Mucosa of rectum (tissue), 2 donors: ENCODE results near the gene ELFN2.

Experiments used
- H3K27ac ChIP-seq, 2 donors: one replicate each; pipeline ENCODE4 v1.7.0; 2013; ENCODE audit warnings: inconsistent platforms in 2 of 2, low read depth in 2 of 2, low read length in 2 of 2
- H3K27me3 ChIP-seq, 2 donors: one replicate each; pipeline ENCODE4 v1.7.0; 2013; ENCODE audit warnings: low read length in 2 of 2; ENCODE audit not compliant: control insufficient read depth in 2 of 2, insufficient read depth in 2 of 2
- H3K36me3 ChIP-seq, 2 donors: one replicate each; pipeline ENCODE4 v1.7.0; 2013; ENCODE audit warnings: low read length in 2 of 2; ENCODE audit not compliant: control insufficient read depth in 2 of 2, insufficient read depth in 2 of 2
- H3K4me1 ChIP-seq, 2 donors: one replicate each; pipeline ENCODE4 v1.7.0; 2013; ENCODE audit warnings: low read length in 2 of 2, mild to moderate bottlenecking in 1 of 2; ENCODE audit not compliant: control insufficient read depth in 2 of 2, insufficient read depth in 2 of 2
- H3K4me3 ChIP-seq, 2 donors: one replicate each; pipeline ENCODE4 v1.7.0; 2013; ENCODE audit warnings: low read length in 2 of 2
- H3K9ac ChIP-seq, 2 donors: one replicate each; pipeline ENCODE4 v1.7.0; 2013; ENCODE audit warnings: low read length in 2 of 2, low read depth in 1 of 2, mild to moderate bottlenecking in 1 of 2
- H3K9me3 ChIP-seq, 2 donors: one replicate each; pipeline ENCODE4 v1.7.0; 2013; ENCODE audit warnings: low read length in 2 of 2; ENCODE audit not compliant: control insufficient read depth in 2 of 2
- donor health status: healthy.
- donor health status: Normal muscosa, but diverticular disease.

Gene ELFN2

GRCh38 chr22:37410174-37411055 lies 16.9 kb downstream of the ELFN2 start:
- peaks cover 0 to 2% of the 10 kb centered on the region in 2 donors for H3K27me3 ChIP-seq
- no peak overlapping the region for H3K9ac ChIP-seq
- H3K4me1 ChIP-seq, result no peaks in the 10 kb centered on the region
- no peak overlapping the region for H3K4me3 ChIP-seq
- no peak overlapping the region for H3K27ac ChIP-seq
- no peaks in the 10 kb centered on the region for H3K9me3 ChIP-seq
- no peaks in the 10 kb centered on the region for H3K36me3 ChIP-seq

GRCh38 chr22:37409459-37410050 lies 17.7 kb downstream of the ELFN2 start:
- Histone ChIP-seq H3K4me3 (no peak overlapping the region), H3K9me3 (no peaks in the 10 kb centered on the region), H3K9ac (no peak overlapping the region), H3K36me3 (no peaks in the 10 kb centered on the region), H3K4me1 (no peaks in the 10 kb centered on the region), H3K27ac (no peak overlapping the region), H3K27me3 (no peaks in the 10 kb centered on the region)

GRCh38 chr22:37409031-37409430 lies 18.2 kb downstream of the ELFN2 start:
- Histone ChIP-seq H3K4me1 (no peaks in the 10 kb centered on the region), H3K27me3 (no peaks in the 10 kb centered on the region), H3K4me3 (no peak overlapping the region), H3K9ac (no peak overlapping the region), H3K36me3 (no peaks in the 10 kb centered on the region), H3K9me3 (no peaks in the 10 kb centered on the region), H3K27ac (no peak overlapping the region)

- Histone ChIP-seq H3K9me3 (no peaks in the 10 kb centered on the region), H3K27ac (no peak overlapping the region), H3K27me3 (no peaks in the 10 kb centered on the region), H3K9ac (no peak overlapping the region), H3K36me3 (no peaks in the 10 kb centered on the region), H3K4me3 (no peak overlapping the region), H3K4me1 (no peaks in the 10 kb centered on the region)
These were observed 19.4 kb downstream of the ELFN2 start for GRCh38 chr22:37407856-37408255.

- no peak overlapping the region for H3K9ac ChIP-seq
- no peaks in the 10 kb centered on the region for H3K36me3 ChIP-seq
- H3K4me3 ChIP-seq, result no peak overlapping the region
- no peak overlapping the region for H3K27ac ChIP-seq
- no peaks in the 10 kb centered on the region for H3K27me3 ChIP-seq
- no peaks in the 10 kb centered on the region for H3K9me3 ChIP-seq
- H3K4me1 ChIP-seq, result no peaks in the 10 kb centered on the region
These were observed 20.6 kb downstream of the ELFN2 start for GRCh38 chr22:37406441-37407235.

GRCh38 chr22:37404091-37404490 lies 23.2 kb downstream of the ELFN2 start:
- H3K36me3 ChIP-seq, result no peaks in the 10 kb centered on the region
- no peaks in the 10 kb centered on the region for H3K9me3 ChIP-seq
- H3K4me3 ChIP-seq, result no peak overlapping the region
- no peak overlapping the region for H3K9ac ChIP-seq
- no peak overlapping the region for H3K27ac ChIP-seq
- H3K4me1 ChIP-seq, result peaks cover 0 to 9% of the 10 kb centered on the region in 2 donors
- H3K27me3 ChIP-seq, result peaks cover 0 to 4% of the 10 kb centered on the region in 2 donors

GRCh38 chr22:37403267-37403960 lies 23.9 kb downstream of the ELFN2 start:
- peaks cover 0 to 9% of the 10 kb centered on the region in 2 donors for H3K4me1 ChIP-seq
- no peak overlapping the region for H3K27ac ChIP-seq
- H3K9ac ChIP-seq, result no peak overlapping the region
- H3K4me3 ChIP-seq, result no peak overlapping the region
- H3K36me3 ChIP-seq, result no peaks in the 10 kb centered on the region
- peaks cover 0 to 5% of the 10 kb centered on the region in 2 donors for H3K27me3 ChIP-seq
- H3K9me3 ChIP-seq, result no peaks in the 10 kb centered on the region

- no peak overlapping the region for H3K9ac ChIP-seq
- no peak overlapping the region for H3K4me3 ChIP-seq
- peaks cover 0 to 5% of the 10 kb centered on the region in 2 donors for H3K27me3 ChIP-seq
- H3K27ac ChIP-seq, result no peak overlapping the region
- no peaks in the 10 kb centered on the region for H3K9me3 ChIP-seq
- peaks cover 0 to 9% of the 10 kb centered on the region in 2 donors for H3K4me1 ChIP-seq
- H3K36me3 ChIP-seq, result no peaks in the 10 kb centered on the region
These were observed 25.1 kb downstream of the ELFN2 start for GRCh38 chr22:37402184-37402506.

GRCh38 chr22:37401401-37402183 lies 25.7 kb downstream of the ELFN2 start:
- Histone ChIP-seq H3K27ac (no peak overlapping the region), H3K9me3 (no peaks in the 10 kb centered on the region), H3K36me3 (no peaks in the 10 kb centered on the region), H3K4me3 (no peak overlapping the region), H3K27me3 (peaks cover 0 to 5% of the 10 kb centered on the region in 2 donors), H3K4me1 (peaks cover 0 to 9% of the 10 kb centered on the region in 2 donors), H3K9ac (no peak overlapping the region)
